HEK293T (cell line): ENCODE results near the gene PML.

Experiments
- CTCF ChIA-PET: fragments of 350-600 bp; formaldehyde crosslinking; extraction: SDS; loops from one replicate; lab custom pipeline; 2021; ENCODE audit warnings: antibody characterized with exemption, inconsistent platforms; lab: Yijun Ruan, JAX
- POLR2A ChIA-PET: fragments of 350-600 bp; formaldehyde crosslinking; extraction: SDS; loops from one replicate; lab custom pipeline; 2020; ENCODE audit warnings: antibody characterized with exemption, inconsistent platforms; lab: Yijun Ruan, JAX
- DNase-seq: peaks from one replicate; pipeline ENCODE4 v3.0.0; 2012; ENCODE audit warnings: mixed read lengths; ENCODE audit errors: extremely low spot score
- ARNT ChIP-seq: fragments of 450-650 bp; IDR thresholded peaks from 2 replicates; pipeline ENCODE4 v1.6.1; 2017; ENCODE audit warnings: mild to moderate bottlenecking
- BHLHE40 ChIP-seq: fragments of 450-650 bp; IDR thresholded peaks from 2 replicates; pipeline ENCODE4 v1.6.1; 2016; ENCODE audit warnings: mild to moderate bottlenecking, moderate library complexity, borderline replicate concordance
- CTBP1 ChIP-seq: fragments of 450-650 bp; IDR thresholded peaks from 2 replicates; pipeline ENCODE4 v1.6.1; 2016; ENCODE audit warnings: borderline replicate concordance
- ELF4 ChIP-seq: fragments of 450-650 bp; IDR thresholded peaks from 2 replicates; pipeline ENCODE4 v1.6.1; 2017; ENCODE audit warnings: antibody characterized with exemption
- FOXA1 ChIP-seq: fragments of 450-650 bp; IDR thresholded peaks from 2 replicates; pipeline ENCODE4 v1.6.1; 2016; ENCODE audit warnings: mild to moderate bottlenecking
- FOXK2 ChIP-seq: fragments of 450-650 bp; IDR thresholded peaks from 2 replicates; pipeline ENCODE4 v1.6.1; 2016; ENCODE audit warnings: mild to moderate bottlenecking
- FOXM1 ChIP-seq: fragments of 450-650 bp; IDR thresholded peaks from 2 replicates; pipeline ENCODE4 v1.6.1; 2017; ENCODE audit warnings: mild to moderate bottlenecking, borderline replicate concordance
- HDGF ChIP-seq: fragments of 450-650 bp; IDR thresholded peaks from 2 replicates; pipeline ENCODE4 v1.6.1; 2017; ENCODE audit warnings: antibody characterized with exemption, borderline replicate concordance
- L3MBTL2 ChIP-seq: fragments of 450-650 bp; conservative IDR thresholded peaks from 2 replicates; pipeline ENCODE4 v1.6.1; 2016; ENCODE audit warnings: mild to moderate bottlenecking
- LEF1 ChIP-seq: fragments of 450-650 bp; IDR thresholded peaks from 2 replicates; pipeline ENCODE4 v1.6.1; 2017; ENCODE audit warnings: mild to moderate bottlenecking, borderline replicate concordance
- NFRKB ChIP-seq: fragments of 450-650 bp; IDR thresholded peaks from 2 replicates; pipeline ENCODE4 v1.6.1; 2016; ENCODE audit warnings: mild to moderate bottlenecking, moderate library complexity
- PKNOX1 ChIP-seq: fragments of 450-650 bp; IDR thresholded peaks from 2 replicates; pipeline ENCODE4 v1.6.1; 2016
- SP1 ChIP-seq: fragments of 450-650 bp; IDR thresholded peaks from 2 replicates; pipeline ENCODE4 v1.6.1; 2017
- SUZ12 ChIP-seq: fragments of 450-650 bp; IDR thresholded peaks from 2 replicates; pipeline ENCODE4 v1.6.1; 2016; ENCODE audit warnings: mild to moderate bottlenecking
- TARDBP ChIP-seq: fragments of 450-650 bp; IDR thresholded peaks from 2 replicates; pipeline ENCODE4 v1.6.1; 2016
- ZNF384 ChIP-seq: fragments of 450-650 bp; IDR thresholded peaks from 2 replicates; pipeline ENCODE4 v1.6.1; 2016

PML gene

GRCh38 chr15:73978896-73979295 lies 15.6 kb upstream of the PML start:
- POLR2A ChIA-PET: no interaction called here
- CTCF ChIA-PET: interaction anchor here (0.6 kb wide), 1 partner anchor 28 kb away, joined by 3 read pairs; no protein-coding TSS in a partner anchor
- DNase-seq: no peak
- TF ChIP-seq FOXK2 (no peak), ZNF384 (no peak), L3MBTL2 (no peak), FOXM1 (no peak), LEF1 (no peak), PKNOX1 (no peak), TARDBP (no peak), ARNT (no peak), ELF4 (no peak), CTBP1 (no peak), FOXA1 (no peak)

DNA sequence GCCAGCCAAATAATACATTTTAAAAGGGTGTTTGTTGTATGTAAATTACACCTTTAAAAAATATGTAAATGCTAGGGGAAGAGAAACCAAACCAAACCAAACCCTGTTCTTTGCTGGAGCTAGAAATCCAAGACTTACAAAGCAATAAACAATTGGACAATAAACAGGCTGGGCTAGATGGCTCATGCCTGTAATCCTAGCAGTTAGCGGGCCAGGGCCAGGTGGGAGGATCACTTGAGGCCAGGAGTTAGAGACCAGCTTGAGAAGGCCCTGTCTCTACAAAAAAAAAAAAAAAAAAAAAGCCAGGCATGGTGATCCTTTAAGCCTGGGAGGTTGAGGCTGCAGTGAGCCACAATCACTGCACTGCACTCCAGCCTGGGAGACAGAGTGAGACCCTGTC lies 14.9 kb upstream of the PML start:
- ChIA-PET CTCF (no interaction called here), POLR2A (no interaction called here)
- TF ChIP-seq FOXK2 (no peak), SUZ12 (no peak), ELF4 (no peak), FOXM1 (no peak), L3MBTL2 (no peak), ZNF384 (no peak), CTBP1 (no peak), HDGF (no peak), FOXA1 (no peak), LEF1 (no peak), SP1 (no peak), TARDBP (no peak), BHLHE40 (no peak), PKNOX1 (no peak), ARNT (no peak)
- DNase-seq: no peak

DNA sequence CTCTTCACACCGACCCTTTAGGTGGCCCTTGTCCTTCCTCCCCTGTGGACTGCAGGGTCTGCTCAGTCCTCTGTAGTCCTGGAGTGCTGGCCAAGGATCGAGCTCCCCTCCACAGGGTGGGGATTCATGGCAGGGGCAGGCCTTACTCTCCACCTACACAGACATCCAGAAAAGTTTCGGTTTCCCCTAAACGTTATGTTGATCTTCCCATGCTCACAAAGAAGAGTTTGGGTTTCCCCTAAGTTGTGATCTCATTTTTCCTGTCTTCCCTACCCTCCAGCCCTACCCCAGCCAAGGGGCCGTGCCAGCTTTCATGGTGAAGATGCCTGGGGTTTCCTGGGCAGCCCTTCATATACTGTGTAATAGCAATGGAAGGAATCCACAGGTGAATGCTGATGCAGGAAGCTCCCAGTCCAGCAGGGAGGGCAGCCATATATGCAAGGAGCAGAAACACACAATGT lies 12.7 kb upstream of the PML start:
- POLR2A ChIA-PET: interaction anchor here (0.9 to 2.2 kb wide), 2 partner anchors 9 to 13 kb away, joined by 3 to 12 read pairs; partner anchors contain the start of gene PML
- TF ChIP-seq HDGF: no peak
- TF ChIP-seq FOXK2: no peak
- no peak for TF ChIP-seq FOXM1
- TF ChIP-seq ZNF384: no peak
- no peak for TF ChIP-seq L3MBTL2
- TF ChIP-seq PKNOX1: no peak
- TF ChIP-seq SP1: no peak
- TF ChIP-seq SUZ12: no peak
- TF ChIP-seq LEF1: no peak
- no peak for TF ChIP-seq BHLHE40
- no peak for TF ChIP-seq NFRKB
- TF ChIP-seq ARNT: no peak
- TF ChIP-seq FOXA1: no peak
- no peak for TF ChIP-seq TARDBP
- TF ChIP-seq ELF4: no peak
- TF ChIP-seq CTBP1: no peak
- DNase-seq: no peak
- CTCF ChIA-PET: interaction anchor here (0.7 kb wide), 1 partner anchor 9 kb away, joined by 3 read pairs; no protein-coding TSS in a partner anchor

DNA sequence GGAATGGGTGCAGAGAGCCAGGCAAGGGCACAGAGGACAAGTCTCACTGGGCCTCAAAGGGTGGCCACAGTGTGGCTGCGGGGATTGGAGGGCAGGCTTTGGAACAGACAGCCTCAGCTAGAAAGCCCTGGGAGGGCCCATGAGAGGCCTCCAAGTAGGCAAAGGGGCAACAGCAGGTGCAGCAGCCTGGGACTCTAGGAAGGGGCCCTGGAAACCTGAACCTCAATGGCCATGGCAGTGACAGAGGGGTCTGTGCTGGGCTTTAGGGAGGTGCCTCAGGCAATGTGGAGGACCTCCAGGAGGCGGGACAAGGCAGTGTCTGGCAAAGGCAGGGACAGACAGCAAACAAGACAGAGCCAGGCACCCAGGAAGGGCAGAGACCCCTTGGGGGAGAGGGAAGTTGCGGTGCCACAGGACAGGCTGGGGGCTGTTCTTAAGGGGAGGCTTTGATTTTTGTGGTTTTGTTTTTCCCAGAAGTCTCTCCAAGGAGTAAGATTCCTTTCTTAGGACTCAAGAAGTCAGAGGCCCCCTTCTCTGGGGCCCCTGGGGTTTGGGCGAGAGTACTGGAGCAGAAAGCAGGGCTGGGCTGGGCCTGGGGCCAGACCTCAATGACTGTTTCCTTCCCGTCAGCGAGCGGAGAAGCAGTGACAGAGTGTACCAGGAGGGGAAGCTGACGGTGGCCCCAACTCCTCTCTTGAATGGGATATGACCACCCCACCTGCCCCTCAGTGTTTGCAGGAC lies 12.1 kb upstream of the PML start:
- no peak for TF ChIP-seq ELF4
- TF ChIP-seq SUZ12: no peak
- no peak for TF ChIP-seq CTBP1
- no peak for TF ChIP-seq PKNOX1
- no peak for TF ChIP-seq L3MBTL2
- TF ChIP-seq FOXA1: no peak
- no peak for TF ChIP-seq TARDBP
- no peak for TF ChIP-seq ZNF384
- no peak for TF ChIP-seq LEF1
- TF ChIP-seq FOXK2: no peak
- CTCF ChIA-PET: interaction anchor here (0.7 kb wide), 1 partner anchor 9 kb away, joined by 3 read pairs; no protein-coding TSS in a partner anchor
- DNase-seq: no peak
- POLR2A ChIA-PET: interaction anchor here (1.2 to 2.2 kb wide), 2 partner anchors 9 to 12 kb away, joined by 5 to 12 read pairs; partner anchors contain the start of gene PML

DNA sequence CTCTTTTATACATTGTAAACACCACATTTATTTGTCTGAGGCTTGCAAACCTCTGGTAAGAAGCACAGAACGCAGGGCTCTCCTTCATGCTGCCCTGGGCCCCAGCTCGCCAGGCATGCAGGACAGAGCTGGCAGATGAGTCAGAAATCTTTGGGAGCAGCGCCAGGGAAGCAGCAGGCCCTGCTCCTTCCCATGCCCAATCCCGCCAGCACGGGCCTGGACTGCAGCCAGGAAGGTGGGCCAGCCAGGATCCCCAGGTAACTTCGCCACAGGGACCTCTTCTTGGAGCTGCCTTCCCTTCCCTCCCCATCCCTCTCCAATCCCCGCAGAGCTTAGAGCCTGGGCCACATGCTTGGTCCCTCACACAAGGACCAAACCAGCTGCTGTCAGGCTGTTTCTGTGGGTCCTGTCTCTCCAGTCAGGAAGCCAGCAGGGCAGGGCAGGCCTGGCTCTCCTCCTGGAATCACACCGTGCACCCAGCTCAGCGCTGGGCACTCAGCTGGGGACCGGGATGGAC lies 11.2 kb upstream of the PML start:
- TF ChIP-seq ZNF384: no peak
- TF ChIP-seq PKNOX1: no peak
- TF ChIP-seq NFRKB: no peak
- no peak for TF ChIP-seq SP1
- no peak for TF ChIP-seq L3MBTL2
- no peak for TF ChIP-seq TARDBP
- no peak for TF ChIP-seq HDGF
- no peak for TF ChIP-seq FOXA1
- no peak for TF ChIP-seq FOXK2
- no peak for TF ChIP-seq BHLHE40
- TF ChIP-seq FOXM1: no peak
- TF ChIP-seq ARNT: no peak
- no peak for TF ChIP-seq ELF4
- TF ChIP-seq CTBP1: no peak
- TF ChIP-seq SUZ12: no peak
- TF ChIP-seq LEF1: no peak
- CTCF ChIA-PET: interaction anchor here (0.9 kb wide), 1 partner anchor 18 kb away, joined by 4 read pairs; no protein-coding TSS in a partner anchor
- POLR2A ChIA-PET: interaction anchor here (0.6 to 2.2 kb wide), 3 partner anchors 10 to 679 kb away, joined by 3 to 12 read pairs (median 5); partner anchors contain the start of gene PML

More for the DNA sequence above, 11.2 kb upstream of the PML start:
- DNase-seq: no peak
